GM18870 (cell line): Measurements from ENCODE around the gene RSPH10B.
"Not testable (repeated sequence)": the region's sequence is repeated elsewhere in the genome, so short reads cannot be mapped to it uniquely, and the experiment has no call there.

ENCODE experiments used
- ATAC-seq: cut with Tn5 transposase; IDR thresholded peaks from one replicate; pipeline ENCODE4 v1.9.1; 2021; ENCODE audit warnings: moderate library complexity; ENCODE audit not compliant: unreplicated experiment

RSPH10B gene

GRCh38 chr7:5970347-5970911 is at the start of gene RSPH10B:
Gene RSPH10B (minus strand): TSS chr7:5970689. CDS start chr7:5967116, 3,573 bp downstream.
- ATAC-seq: not testable (repeated sequence)

DNA sequence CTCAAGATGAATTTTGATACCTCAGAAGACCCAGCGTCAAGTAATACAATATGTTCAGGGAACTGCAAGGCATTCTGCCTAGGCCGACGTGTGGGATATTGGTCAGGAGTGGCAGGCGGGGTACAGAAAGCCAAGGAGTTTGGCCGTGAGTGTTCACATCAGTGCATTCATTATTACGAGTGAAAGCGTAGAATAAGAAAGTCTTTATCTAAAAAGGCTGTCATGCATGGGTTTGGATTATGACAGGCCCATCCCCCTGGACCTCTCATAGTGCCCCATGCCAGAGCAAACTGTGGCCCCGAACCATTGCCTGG is 46.1 kb upstream of the RSPH10B start:
- ATAC-seq: no peak

GRCh38 chr7:6015917-6016652 is 45.6 kb upstream of the RSPH10B start:
- no peak for ATAC-seq

DNA sequence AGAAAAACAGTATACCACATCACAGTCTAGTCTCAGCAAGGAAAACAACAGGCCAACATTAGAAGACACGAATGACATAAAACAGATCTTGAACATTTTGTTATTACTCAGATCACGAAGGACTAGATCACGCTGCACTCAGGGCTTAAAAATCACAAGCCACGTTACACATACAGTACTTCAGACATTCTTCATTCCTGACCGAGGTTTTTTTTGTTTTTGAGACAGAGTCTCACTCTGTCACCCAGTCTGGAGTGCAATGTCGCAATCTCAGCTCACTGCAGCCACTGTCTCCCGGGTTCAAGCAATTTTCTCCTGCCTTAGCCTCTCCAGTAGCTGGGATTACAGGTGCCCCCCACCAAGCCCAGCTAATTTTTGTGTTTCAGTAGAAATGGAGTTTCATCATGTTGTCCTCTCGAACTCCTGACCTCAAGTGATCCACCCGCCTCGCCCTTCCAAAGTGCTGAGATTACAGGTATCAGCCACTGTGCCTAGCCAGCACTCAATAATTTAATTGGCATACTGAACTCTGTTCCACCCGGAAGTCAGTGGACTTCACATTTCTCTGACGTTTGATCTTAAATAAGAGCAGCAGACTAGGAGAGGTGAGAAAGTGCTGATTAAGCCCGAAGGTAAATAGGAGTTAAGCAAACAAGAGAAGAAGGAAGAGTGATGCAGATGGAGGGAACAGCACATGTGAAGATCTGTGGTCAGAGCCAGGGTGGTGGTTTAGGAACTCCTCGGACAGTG is 42.0 kb upstream of the RSPH10B start:
- no peak for ATAC-seq

- ATAC-seq: no peak
These were observed 41.1 kb upstream of the RSPH10B start for GRCh38 chr7:6011541-6011940.

DNA sequence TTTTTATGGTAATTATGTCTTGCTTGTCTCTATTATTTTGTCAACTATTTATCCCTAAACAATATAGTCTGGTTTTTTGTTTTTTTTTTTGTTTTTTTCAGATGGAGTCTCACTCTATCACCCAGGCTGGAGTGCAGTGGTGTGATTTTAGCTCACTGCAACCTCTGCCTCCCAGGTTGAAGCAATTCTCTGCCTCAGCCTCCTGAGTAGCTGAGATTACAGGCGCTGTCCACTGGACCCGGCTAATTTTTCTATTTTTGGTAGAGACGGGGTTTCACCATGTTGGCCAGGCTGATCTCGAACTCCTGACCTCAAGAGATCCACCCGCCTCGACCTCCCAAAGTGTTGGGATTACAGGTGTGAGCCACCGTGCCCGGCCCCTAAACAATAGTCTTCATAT is 39.9 kb upstream of the RSPH10B start:
- not testable (repeated sequence) for ATAC-seq

DNA sequence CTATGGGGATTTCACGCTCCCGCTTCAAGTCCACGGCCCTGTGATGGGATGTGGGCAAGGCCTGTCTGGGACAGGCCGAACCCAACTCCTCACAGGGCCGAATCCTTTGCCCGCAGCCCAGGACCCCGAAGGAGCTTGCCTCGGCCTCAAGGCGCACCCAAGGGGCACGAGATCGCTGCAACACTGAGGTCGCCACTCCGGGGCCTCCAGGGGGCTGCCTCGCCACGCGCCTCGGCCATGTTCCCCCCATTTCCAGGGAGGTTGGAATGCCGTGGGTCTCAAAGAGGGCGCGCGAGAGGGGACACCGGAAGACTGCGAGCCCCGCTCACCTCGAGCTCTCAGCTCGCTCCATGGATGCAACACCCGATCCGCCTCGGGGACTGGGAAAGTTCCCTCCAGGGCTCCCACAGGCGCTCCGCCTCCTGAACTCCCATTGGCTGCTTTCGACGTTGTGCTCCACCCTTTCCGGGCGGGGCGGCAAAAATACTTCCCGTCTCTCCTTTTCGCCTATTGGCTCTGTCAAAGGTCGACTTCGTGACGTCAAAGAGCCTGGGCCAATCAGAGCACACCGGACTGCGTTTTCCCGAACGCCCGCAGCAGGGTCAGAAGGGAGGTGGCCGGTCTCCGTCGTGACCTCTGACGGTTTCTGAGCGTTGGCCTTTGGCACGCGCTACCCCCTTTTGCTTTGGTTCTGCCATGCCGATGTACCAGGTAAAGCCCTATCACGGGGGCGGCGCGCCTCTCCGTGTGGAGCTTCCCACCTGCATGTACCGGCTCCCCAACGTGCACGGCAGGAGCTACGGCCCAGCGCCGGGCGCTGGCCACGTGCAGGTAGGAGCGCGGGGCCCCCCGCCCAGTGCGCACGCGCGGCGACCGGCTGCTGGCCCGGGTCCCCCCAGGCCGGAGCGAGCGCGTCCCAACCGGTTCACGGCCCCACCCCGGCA is 38.5 kb upstream of the RSPH10B start, which contains the start of the genes AIMP2 and PMS2:
Gene AIMP2, plus strand, starts transcription at position 605 of the 944 bp plus-strand sequence. Its CDS starts 92 bp downstream, at position 697.
Gene PMS2, minus strand, starts transcription at position 382 of the 944 bp plus-strand sequence. Its CDS starts 30 bp downstream, at position 352.
- ATAC-seq: peak; percentile 85

DNA sequence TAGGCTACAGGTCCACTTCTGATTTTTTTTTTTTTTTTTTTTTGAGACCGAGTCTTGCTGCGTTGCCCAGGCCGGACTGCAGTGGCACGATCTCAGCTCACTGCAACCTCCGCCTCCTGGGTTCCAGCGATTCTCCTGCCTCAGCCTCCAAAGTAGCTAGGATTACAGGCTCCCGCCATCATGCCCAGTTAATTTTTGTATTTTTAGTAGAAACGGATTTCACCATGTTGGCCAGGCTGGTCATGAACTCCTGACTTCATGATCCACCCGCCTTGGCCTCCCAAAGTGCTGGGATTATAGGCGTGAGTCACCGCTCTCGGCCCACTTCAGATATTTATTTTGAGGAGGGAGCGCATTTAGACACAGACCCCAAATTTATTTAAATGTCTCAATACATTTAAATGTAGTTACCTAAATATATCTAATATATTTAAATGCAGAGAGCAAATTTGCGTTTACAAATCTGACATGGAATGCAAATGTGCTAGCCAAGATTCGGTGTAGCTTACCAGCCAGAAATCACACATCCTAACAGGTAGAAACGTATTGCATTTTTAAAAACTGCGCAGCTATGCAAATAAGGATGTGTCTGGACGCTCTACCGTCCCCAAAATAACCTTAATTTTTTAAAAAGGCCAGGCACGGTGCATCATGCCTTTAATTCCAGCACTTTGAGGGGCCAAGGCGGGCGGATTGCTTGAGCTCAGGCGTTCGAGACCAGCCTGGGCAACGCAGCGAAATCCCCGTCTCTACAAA is 37.5 kb upstream of the RSPH10B start:
- not testable (repeated sequence) for ATAC-seq

DNA sequence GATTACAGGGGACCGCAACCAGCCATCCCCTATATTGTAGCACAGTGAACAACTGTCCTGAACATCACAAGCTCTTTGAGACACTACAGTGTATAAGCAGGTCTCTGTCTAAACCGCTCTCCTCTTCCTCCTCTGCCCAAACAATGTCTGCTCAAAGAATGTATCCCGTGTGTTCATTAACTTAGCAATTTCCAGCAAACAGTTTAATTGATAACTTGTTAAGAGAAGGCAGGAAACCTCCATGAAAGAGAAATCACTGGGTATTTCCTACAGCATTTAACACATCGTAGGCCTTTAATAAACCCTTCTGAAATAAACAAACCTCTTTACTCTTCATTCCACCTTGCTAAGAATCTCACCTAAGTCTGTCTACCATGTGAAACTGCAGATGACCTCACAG is 36.9 kb upstream of the RSPH10B start:
- no peak for ATAC-seq

- ATAC-seq: no peak
These were observed 26.8 kb upstream of the RSPH10B start for GRCh38 chr7:5997210-5997808.

DNA sequence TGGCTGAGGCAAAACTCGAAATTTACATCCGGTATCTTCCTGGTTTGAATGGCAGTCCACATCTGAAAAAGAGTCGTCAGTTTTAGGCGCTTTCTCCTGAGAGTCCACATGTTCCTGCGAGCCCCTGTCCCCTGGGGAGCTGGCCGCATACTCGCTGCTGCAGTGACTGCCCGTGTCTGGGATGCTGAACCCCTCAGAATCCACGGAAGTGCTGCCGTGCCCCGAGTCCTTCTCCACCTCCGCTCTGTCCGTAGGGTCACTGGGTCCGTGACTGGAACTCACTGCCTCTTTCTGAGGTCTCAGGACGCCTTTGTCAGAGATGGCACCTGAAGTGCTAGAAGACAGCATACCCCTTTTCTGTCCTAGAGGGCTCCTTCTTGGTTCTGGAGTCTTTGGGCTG is 16.6 kb upstream of the RSPH10B start:
- ATAC-seq: not testable (repeated sequence)

DNA sequence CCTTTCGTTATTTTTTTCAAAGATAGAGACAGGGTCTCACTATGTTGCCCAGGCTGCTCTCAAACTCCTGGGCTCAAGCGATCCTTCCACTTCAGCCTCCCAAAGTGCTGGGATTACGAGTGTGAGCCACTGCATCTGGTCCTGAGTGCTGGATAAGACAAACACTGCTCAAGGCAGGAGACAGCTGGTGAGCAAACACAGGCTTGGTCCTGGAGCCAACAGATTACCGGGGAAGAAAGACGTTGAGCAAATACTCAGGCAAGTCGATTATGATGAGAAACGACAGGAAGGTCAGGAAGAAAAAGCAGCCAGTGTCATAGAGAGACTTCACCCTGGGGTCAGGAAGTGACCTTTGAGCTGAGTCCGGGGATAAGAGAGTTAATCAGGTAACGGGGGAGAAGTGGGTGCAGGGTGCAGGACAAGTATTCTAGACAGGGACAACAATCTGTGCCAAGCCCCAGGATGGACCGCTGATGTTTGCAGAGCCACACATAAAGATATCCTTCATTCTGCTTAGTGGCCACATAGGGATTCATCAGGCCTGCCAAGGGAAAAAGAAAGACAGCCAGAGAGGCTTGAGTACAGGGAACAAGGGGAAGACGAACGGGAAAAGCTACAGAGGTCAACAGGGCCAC is 9.3 kb upstream of the RSPH10B start:
- not testable (repeated sequence) for ATAC-seq

- not testable (repeated sequence) for ATAC-seq
These were observed 3.1 kb upstream of the RSPH10B start for GRCh38 chr7:5973580-5973979.

- not testable (repeated sequence) for ATAC-seq
These were observed 6.7 kb downstream of the RSPH10B start for GRCh38 chr7:5963810-5964209.

DNA sequence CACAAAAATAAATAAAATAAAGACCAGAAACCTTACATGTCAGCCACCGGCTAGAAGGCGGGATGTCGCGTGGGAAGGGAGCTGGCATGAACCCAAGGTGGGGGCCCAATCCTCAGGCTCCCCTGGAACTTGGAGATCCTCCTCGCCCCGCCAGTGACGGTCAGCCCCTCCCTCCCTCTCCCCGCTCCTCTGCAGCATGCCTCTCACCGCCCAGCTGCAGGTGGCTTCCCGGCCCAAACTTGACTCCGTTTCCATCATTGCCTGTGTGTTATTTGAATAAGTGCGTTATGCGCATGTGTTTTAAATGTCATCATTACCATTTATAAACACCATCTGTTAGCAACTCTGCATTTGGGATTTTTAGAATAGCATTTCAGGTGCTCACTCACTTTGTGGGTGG is 7.3 kb downstream of the RSPH10B start:
- not testable (repeated sequence) for ATAC-seq

DNA sequence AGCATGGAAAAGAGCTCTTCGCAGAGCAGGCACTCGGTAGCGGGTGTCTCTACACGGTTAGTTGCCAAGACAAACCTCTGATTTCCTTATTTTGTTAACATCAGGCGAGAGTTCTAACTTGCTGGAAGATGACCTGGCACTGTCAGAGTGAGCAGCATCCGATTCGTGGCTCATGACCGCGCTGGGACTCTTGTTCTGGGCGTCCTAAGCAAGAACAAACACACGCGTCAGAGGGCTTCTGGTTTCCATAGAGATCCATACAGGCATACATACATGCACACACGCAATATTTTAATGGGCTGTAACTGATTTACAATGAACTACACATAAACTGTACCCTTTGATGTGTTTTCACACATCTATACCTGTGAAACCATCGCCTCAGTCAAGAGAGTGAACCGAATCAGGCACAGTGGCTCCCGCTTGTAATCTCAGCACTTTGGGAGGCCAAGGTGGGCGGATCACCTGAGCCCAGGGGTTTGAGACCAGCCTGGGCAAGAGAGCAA is 35.5 kb downstream of the RSPH10B start:
- ATAC-seq: not testable (repeated sequence)

GRCh38 chr7:5931905-5932644 is 38.4 kb downstream of the RSPH10B start:
- not testable (repeated sequence) for ATAC-seq

GRCh38 chr7:5931250-5931649 is 39.2 kb downstream of the RSPH10B start:
- ATAC-seq: not testable (repeated sequence)
